ENCODE measurements around the gene SLC30A2.
"Not testable (repeated sequence)": the region's sequence is repeated elsewhere in the genome, so short reads cannot be mapped to it uniquely, and the experiment has no call there.

SLC30A2 gene, protein sequence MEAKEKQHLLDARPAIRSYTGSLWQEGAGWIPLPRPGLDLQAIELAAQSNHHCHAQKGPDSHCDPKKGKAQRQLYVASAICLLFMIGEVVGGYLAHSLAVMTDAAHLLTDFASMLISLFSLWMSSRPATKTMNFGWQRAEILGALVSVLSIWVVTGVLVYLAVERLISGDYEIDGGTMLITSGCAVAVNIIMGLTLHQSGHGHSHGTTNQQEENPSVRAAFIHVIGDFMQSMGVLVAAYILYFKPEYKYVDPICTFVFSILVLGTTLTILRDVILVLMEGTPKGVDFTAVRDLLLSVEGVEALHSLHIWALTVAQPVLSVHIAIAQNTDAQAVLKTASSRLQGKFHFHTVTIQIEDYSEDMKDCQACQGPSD
- long read RNA-seq, result 0 reads

DNA sequence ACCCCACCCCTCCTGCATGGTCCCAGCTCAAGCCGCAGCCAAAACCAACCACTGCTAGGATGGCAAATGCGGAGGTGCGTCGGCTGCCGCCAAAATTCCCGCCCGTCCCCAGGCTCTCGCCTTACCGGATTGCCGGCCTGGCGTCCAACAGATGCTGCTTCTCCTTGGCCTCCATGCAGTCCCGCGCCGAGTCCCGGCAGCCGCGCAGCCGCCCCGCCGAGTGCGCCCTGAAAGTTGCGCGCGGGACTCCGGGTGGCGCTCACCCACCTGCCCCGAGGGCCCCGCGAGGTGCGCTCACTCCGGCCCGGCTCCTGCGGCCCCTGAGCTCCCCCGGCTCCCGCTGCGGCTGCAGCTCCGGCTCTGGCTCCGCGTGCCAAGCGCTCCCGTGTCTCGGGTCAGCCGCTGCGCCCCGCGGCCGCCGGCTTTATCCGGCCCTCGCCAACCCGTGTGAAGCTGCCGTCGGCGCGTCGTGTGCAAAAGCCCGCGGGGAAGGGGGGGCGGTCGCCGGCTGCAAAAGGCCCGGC is at the start of gene SLC30A2:
SLC30A2 (minus strand) TSS at position 397 of the 524 bp plus-strand sequence; CDS start at position 175, 222 bp downstream.
- Histone ChIP-seq H3K4me3 (replicated peaks; ENCODE audit: insufficient read depth, low read length) (no peak within 1 kb of the TSS; the same call in 1 of the 2 replicates), H3K27ac (replicated peaks) (no peak within 1 kb of the TSS), H3K27me3 (ENCODE audit: insufficient read depth, poor library complexity, severe bottlenecking) (peaks cover 38% of the 10 kb centered on the region)
- DNase-seq (ENCODE audit: low read depth in 1 of 2, low spot score in 1 of 2), result no peak
- TF ChIP-seq POLR2AphosphoS5 (IDR thresholded peaks at IDR 0.05; ENCODE audit: low read depth), result no peak
- TF ChIP-seq, protein P1, sequence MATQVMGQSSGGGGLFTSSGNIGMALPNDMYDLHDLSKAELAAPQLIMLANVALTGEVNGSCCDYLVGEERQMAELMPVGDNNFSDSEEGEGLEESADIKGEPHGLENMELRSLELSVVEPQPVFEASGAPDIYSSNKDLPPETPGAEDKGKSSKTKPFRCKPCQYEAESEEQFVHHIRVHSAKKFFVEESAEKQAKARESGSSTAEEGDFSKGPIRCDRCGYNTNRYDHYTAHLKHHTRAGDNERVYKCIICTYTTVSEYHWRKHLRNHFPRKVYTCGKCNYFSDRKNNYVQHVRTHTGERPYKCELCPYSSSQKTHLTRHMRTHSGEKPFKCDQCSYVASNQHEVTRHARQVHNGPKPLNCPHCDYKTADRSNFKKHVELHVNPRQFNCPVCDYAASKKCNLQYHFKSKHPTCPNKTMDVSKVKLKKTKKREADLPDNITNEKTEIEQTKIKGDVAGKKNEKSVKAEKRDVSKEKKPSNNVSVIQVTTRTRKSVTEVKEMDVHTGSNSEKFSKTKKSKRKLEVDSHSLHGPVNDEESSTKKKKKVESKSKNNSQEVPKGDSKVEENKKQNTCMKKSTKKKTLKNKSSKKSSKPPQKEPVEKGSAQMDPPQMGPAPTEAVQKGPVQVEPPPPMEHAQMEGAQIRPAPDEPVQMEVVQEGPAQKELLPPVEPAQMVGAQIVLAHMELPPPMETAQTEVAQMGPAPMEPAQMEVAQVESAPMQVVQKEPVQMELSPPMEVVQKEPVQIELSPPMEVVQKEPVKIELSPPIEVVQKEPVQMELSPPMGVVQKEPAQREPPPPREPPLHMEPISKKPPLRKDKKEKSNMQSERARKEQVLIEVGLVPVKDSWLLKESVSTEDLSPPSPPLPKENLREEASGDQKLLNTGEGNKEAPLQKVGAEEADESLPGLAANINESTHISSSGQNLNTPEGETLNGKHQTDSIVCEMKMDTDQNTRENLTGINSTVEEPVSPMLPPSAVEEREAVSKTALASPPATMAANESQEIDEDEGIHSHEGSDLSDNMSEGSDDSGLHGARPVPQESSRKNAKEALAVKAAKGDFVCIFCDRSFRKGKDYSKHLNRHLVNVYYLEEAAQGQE (IDR thresholded peaks at IDR 0.05; ENCODE audit: insufficient replicate concordance, low read depth), result no peak
- TF ChIP-seq GABPA (IDR thresholded peaks at IDR 0.05; ENCODE audit: low read depth), result no peak
- TF ChIP-seq SPI1 (IDR thresholded peaks at IDR 0.05; ENCODE audit: borderline replicate concordance, low read depth), result no peak
- TF ChIP-seq CTCF (IDR thresholded peaks at IDR 0.05; ENCODE audit: insufficient read depth, low read length), result no peak

- Histone ChIP-seq H3K4me3 (replicated peaks; ENCODE audit: insufficient read depth, low read length) (no peak overlapping the region), H3K27ac (replicated peaks) (no peak overlapping the region), H3K27me3 (ENCODE audit: insufficient read depth, poor library complexity, severe bottlenecking) (peaks cover 3% of the 10 kb centered on the region)
- DNase-seq (ENCODE audit: low read depth in 1 of 2, low spot score in 1 of 2), result no peak
- TF ChIP-seq CTCF (IDR thresholded peaks at IDR 0.05; ENCODE audit: insufficient read depth, low read length), result no peak
- TF ChIP-seq, protein P1 (IDR thresholded peaks at IDR 0.05; ENCODE audit: insufficient replicate concordance, low read depth), result no peak
- no peak for TF ChIP-seq POLR2AphosphoS5 (IDR thresholded peaks at IDR 0.05; ENCODE audit: low read depth)
- TF ChIP-seq SPI1 (IDR thresholded peaks at IDR 0.05; ENCODE audit: borderline replicate concordance, low read depth), result no peak
- no peak for TF ChIP-seq GABPA (IDR thresholded peaks at IDR 0.05; ENCODE audit: low read depth)
Measured at GRCh38 chr1:26094677-26095383, 48.9 kb upstream of the SLC30A2 start.

DNA sequence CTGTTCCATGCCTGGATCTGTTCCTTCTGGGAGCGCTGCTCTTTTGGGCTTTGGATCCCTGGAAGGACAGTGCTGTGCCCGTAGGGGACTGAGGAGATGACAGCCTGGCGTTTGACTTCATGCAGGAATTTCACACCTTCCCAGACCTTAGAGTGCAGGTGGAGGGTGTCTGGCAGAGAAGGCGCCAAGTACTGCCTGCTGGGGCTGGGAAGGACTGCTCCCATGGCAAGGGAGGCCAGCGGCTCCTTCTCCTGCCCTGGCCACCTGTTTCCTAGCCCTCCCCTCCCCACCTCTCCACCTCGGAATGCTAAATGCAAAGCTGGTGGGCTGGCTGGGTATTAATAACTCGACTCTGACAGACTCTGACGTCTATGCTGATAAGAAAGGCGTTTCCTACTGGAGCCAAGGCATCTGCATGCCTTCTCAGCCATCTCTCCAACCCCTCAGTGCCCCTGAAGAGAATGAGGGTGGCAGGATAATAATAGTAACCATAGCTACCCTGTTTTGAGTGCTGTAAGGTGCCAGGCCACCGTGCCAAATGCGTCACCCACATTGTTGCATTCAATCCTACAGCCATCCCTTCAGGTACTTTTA is 48.3 kb upstream of the SLC30A2 start:
- no peak overlapping the region for H3K4me3 ChIP-seq (replicated peaks; ENCODE audit: insufficient read depth, low read length)
- H3K27ac ChIP-seq (replicated peaks), result no peak overlapping the region
- DNase-seq (ENCODE audit: low read depth in 1 of 2, low spot score in 1 of 2), result no peak
- H3K27me3 ChIP-seq (ENCODE audit: insufficient read depth, poor library complexity, severe bottlenecking), result peaks cover 3% of the 10 kb centered on the region
- TF ChIP-seq POLR2AphosphoS5 (IDR thresholded peaks at IDR 0.05; ENCODE audit: low read depth), result no peak
- no peak for TF ChIP-seq CTCF (IDR thresholded peaks at IDR 0.05; ENCODE audit: insufficient read depth, low read length)
- TF ChIP-seq, protein P1 (IDR thresholded peaks at IDR 0.05; ENCODE audit: insufficient replicate concordance, low read depth), result no peak

DNA sequence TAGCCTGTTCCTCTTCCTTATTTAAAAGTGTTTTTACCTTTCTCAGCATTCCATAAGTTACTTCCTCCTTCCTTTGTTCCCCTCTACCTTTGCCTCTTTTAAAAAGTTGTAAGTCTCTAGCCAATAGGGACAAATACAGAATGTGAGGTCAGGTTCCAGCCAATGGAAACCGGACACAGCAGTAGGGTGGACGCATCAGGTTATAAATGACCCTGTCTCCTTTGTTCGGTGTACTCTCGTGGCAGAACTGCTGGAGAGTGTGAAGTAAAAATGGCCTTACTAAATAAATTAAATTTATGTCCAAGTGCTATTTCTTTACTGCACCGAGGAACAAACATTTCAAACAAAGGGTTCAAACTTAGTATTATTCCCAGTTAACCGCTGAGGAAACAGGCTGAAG is 47.7 kb upstream of the SLC30A2 start:
- H3K27ac ChIP-seq (replicated peaks); DNase-seq (ENCODE audit: low read depth in 1 of 2, low spot score in 1 of 2); H3K27me3 ChIP-seq (ENCODE audit: insufficient read depth, poor library complexity, severe bottlenecking); H3K4me3 ChIP-seq (replicated peaks; ENCODE audit: insufficient read depth, low read length): not testable (repeated sequence)

Measured in HL-60 (cell line).